HepG2 (cell line): ENCODE results near the gene GSAP. TPM values are rescaled to one million over a fixed set of nuclear protein-coding genes. Genes with fewer than 3 reads are reported as not detected.

Experiments
- ATAC-seq: fragments of 200-7000 bp; cut with Tn5 transposase; 3 replicates; pipeline ENCODE4 v1.9.1; 2020; ENCODE audit warnings: mild to moderate bottlenecking, moderate library complexity
- BruUV-seq: library from RNA; stranded (reverse); fragments of 400-500 nt; replicated peaks from 2 replicates; lab custom pipeline; 2021; lab: Mats Ljungman, UMichigan
- CTCF ChIA-PET: fragments of 300-600 bp; formaldehyde crosslinking; extraction: SDS; loops from one replicate; lab custom pipeline; 2021; ENCODE audit warnings: low total read pairs, inconsistent platforms, low intra/inter-chr PET ratio; lab: Yijun Ruan, JAX
- POLR2A ChIA-PET: fragments of 350-600 bp; sonication (Branson Sonifier 250); formaldehyde crosslinking; loops from one replicate; lab custom pipeline; 2020; ENCODE audit warnings: antibody characterized with exemption, inconsistent platforms; lab: Yijun Ruan, JAX
- DNase-seq: peaks from one replicate; pipeline ENCODE4 v3.0.0-alpha.2; 2015; ENCODE audit warnings: low spot score
- FAIRE-seq: peaks from 3 replicates; lab custom pipeline; 2011; peaks lifted over from hg19 to GRCh38; lab: Jason Lieb, UNC
- H2AFZ ChIP-seq: one replicate; pipeline ENCODE4 v1.6.1; 2011; ENCODE audit warnings: low read length, inconsistent platforms
- H3K27ac ChIP-seq: fragments of 300-600 bp; 3 replicates; pipeline ENCODE4 v1.8.0; 2011; ENCODE audit warnings: mixed run types, mild to moderate bottlenecking, mixed read lengths, low read length, inconsistent platforms; ENCODE audit not compliant: insufficient read depth; ENCODE audit errors: extremely low read length
- H3K27me3 ChIP-seq, 2 experiments: fragments of 200-600 bp in 1 of 2; 2 replicates in 1 of 2; 3 replicates in 1 of 2; pipeline versions ENCODE4 v1.6.0 to v1.8.0; 2011; ENCODE audit warnings: low read length in 2 of 2, mild to moderate bottlenecking in 2 of 2, moderate library complexity in 2 of 2, inconsistent platforms in 1 of 2; ENCODE audit not compliant: insufficient read depth in 2 of 2, control insufficient read depth in 1 of 2
- H3K36me3 ChIP-seq, 2 experiments: fragments of 200-600 bp in 1 of 2; replicated peaks in 1 of 2; 2 replicates in 1 of 2; 3 replicates in 1 of 2; pipeline versions ENCODE4 v1.5.1 to v1.8.0; 2011; ENCODE audit warnings: low read length in 2 of 2, inconsistent platforms in 1 of 2; ENCODE audit not compliant: insufficient read depth in 2 of 2, control insufficient read depth in 1 of 2
- H3K4me1 ChIP-seq: 2 replicates; pipeline ENCODE4 v1.5.1; 2012; ENCODE audit warnings: low read length, inconsistent platforms; ENCODE audit not compliant: insufficient read depth
- H3K4me2 ChIP-seq: 2 replicates; pipeline ENCODE4 v1.6.0; 2011; ENCODE audit warnings: low read depth, low read length, inconsistent platforms
- H3K4me3 ChIP-seq, 3 experiments: fragments of 200-600 bp in 1 of 3; sonication (generic), shearing (Covaris generic) in 1 of 3; replicated peaks in 1 of 3; 2 replicates each; pipeline ENCODE4 v1.5.1; 2011 to 2016; ENCODE audit warnings: low read length in 3 of 3, inconsistent platforms in 2 of 3, low read depth in 2 of 3, mild to moderate bottlenecking in 2 of 3, control low read depth in 1 of 3, mixed read lengths in 1 of 3; ENCODE audit not compliant: insufficient read depth in 1 of 3
- H3K79me2 ChIP-seq: one replicate; pipeline ENCODE4 v1.6.1; 2011; ENCODE audit warnings: low read length, inconsistent platforms; ENCODE audit not compliant: insufficient read depth
- H3K9ac ChIP-seq: 2 replicates; pipeline ENCODE4 v1.6.0; 2011; ENCODE audit warnings: mild to moderate bottlenecking, low read depth, low read length, inconsistent platforms; ENCODE audit not compliant: insufficient read depth
- H3K9me3 ChIP-seq: 2 replicates; pipeline ENCODE4 v1.5.1; 2012; ENCODE audit warnings: mild to moderate bottlenecking, low read length
- H4K20me1 ChIP-seq: 2 replicates; pipeline ENCODE4 v1.6.0; 2011; ENCODE audit warnings: inconsistent platforms, mild to moderate bottlenecking, low read length, moderate library complexity; ENCODE audit not compliant: insufficient read depth
- CBFB ChIP-seq: sonication (generic); formaldehyde crosslinking; IDR thresholded peaks from 2 replicates; pipeline ENCODE4 v1.4.0; 2020; ENCODE audit warnings: missing genetic modification reagents
- ZBTB8A ChIP-seq: sonication (generic); formaldehyde crosslinking; IDR thresholded peaks from 2 replicates; pipeline ENCODE4 v1.4.0; 2020; ENCODE audit warnings: mild to moderate bottlenecking, low read depth, missing genetic modification reagents, borderline replicate concordance
- ZNF136 ChIP-seq: sonication (generic); formaldehyde crosslinking; IDR thresholded peaks from 2 replicates; pipeline ENCODE4 v1.8.1; 2022; ENCODE audit warnings: low read depth, mild to moderate bottlenecking, moderate library complexity, missing genetic modification reagents
- ZNF431 ChIP-seq: sonication (generic); formaldehyde crosslinking; IDR thresholded peaks from 2 replicates; pipeline ENCODE4 v1.9.0; 2022; ENCODE audit warnings: missing genetic modification reagents, low read depth, mild to moderate bottlenecking, borderline replicate concordance
- ZNF839 ChIP-seq: sonication (generic); formaldehyde crosslinking; IDR thresholded peaks from 2 replicates; pipeline ENCODE4 v1.4.0; 2020; ENCODE audit warnings: missing genetic modification reagents, mild to moderate bottlenecking, borderline replicate concordance
- WGBS: methylation state at CpG from one replicate; pipeline ENCODE4 v1.1.6; 2017; ENCODE audit warnings: low lambda C conversion rate; 5-methylcytosine and 5-hydroxymethylcytosine counted together
- in situ Hi-C: cut with HindIII; loops from 2 replicates; pipeline ENCODE4 v1.10.0; 2017; ENCODE audit warnings: low pct_unique_long_range_greater_than_20kb; ENCODE audit not compliant: extremely low pct_ligation_motif_present
- intact Hi-C: fragments of 100-400 bp; cut with micrococcal nuclease; formaldehyde crosslinking; loops from one replicate; pipeline ENCODE4 v1.10.0; 2022; ENCODE audit not compliant: unreplicated experiment
- polyA plus RNA-seq, 8 experiments: library from polyadenylated mRNA; depleted of rRNA in 3 of 8; stranded (reverse) in 7 of 8; unstranded in 1 of 8; fragments of >200 nt; fragmentation: Illumina TruSeq in 4 of 8; extraction: Trizol in 4 of 8; gene quantifications; 2 replicates each; pipeline versions ENCODE4 v1.2.1 to v1.2.3, GENCODE V29; 2011 to 2016; ENCODE audit warnings: low read depth in 4 of 8, missing spikeins in 1 of 8, mixed read lengths in 1 of 8; ENCODE audit not compliant: insufficient read depth in 1 of 8
- total RNA-seq, 5 experiments: library from RNA; depleted of rRNA; stranded (reverse); fragments of >200 nt; fragmentation: Illumina TruSeq; extraction: Trizol; gene quantifications; 2 replicates each; pipeline ENCODE4 v1.2.3, GENCODE V29; 2016; ENCODE audit warnings: low read depth in 1 of 5
- TF ChIP-seq, protein P1 (sequence below): sonication (generic); formaldehyde crosslinking; IDR thresholded peaks from 2 replicates; pipeline ENCODE4 v1.4.0; 2020; ENCODE audit warnings: missing genetic modification reagents

Gene GSAP
- total and polyA plus RNA-seq, 2 of the 13 experiments (the other 11 are each of a cell fraction or from before 2014, with no cell fraction given), result 34.6 to 40.6 TPM

- TF ChIP-seq, protein P1, sequence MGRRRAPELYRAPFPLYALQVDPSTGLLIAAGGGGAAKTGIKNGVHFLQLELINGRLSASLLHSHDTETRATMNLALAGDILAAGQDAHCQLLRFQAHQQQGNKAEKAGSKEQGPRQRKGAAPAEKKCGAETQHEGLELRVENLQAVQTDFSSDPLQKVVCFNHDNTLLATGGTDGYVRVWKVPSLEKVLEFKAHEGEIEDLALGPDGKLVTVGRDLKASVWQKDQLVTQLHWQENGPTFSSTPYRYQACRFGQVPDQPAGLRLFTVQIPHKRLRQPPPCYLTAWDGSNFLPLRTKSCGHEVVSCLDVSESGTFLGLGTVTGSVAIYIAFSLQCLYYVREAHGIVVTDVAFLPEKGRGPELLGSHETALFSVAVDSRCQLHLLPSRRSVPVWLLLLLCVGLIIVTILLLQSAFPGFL (CRISPR knock-in tag), result no peak
Observed at GRCh38 chr7:77306231-77307067, 109.7 kb downstream of the GSAP start (continued).

DNA sequence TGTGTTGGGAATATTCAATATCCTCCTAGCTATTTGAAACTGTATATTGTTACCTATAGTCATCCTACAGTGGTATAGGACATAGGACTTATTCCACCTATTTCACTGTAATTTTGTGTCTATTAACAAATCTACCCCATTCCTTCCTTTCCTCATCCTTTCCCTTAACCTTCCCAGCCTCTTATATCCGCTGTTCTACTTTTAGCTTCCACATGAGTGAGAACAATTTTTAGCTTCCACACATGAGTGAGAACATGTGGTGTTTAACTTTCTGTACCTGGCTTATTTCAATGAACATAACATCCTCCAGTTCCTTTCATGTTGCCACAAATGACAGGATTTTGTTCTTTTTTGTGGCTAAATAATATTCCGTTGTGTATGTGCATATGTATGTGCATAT, 120.6 kb downstream of the GSAP start:
- H3K27me3 ChIP-seq, result no peaks in the 10 kb centered on the region
- TF ChIP-seq ZBTB8A (CRISPR knock-in tag) (no peak), ZNF431 (CRISPR knock-in tag) (no peak), ZNF839 (no peak), CBFB (CRISPR knock-in tag) (no peak), ZNF136 (CRISPR knock-in tag) (no peak)
- no peaks in the 10 kb centered on the region for H4K20me1 ChIP-seq
- FAIRE-seq, result no peak
- no peaks in the 10 kb centered on the region for H3K9me3 ChIP-seq
- no peak overlapping the region for H2AFZ ChIP-seq
- CTCF ChIA-PET, result no interaction called here
- intact Hi-C loops, result no loop called here
- 98% methylated on average over 2 of the region's 2 CpGs for WGBS
- no peak for DNase-seq
- no peaks in the 10 kb centered on the region for H3K79me2 ChIP-seq
- no peak overlapping the region for H3K9ac ChIP-seq
- H3K4me3 ChIP-seq, result no peak overlapping the region
- POLR2A ChIA-PET, result no interaction called here
- no peak overlapping the region for H3K4me2 ChIP-seq
- no peaks in the 10 kb centered on the region for H3K36me3 ChIP-seq
- in situ Hi-C loops, result no loop called here
- no peak for ATAC-seq
- no peak overlapping the region for H3K27ac ChIP-seq
- BruUV-seq, result no TSS peak
- no peaks in the 10 kb centered on the region for H3K4me1 ChIP-seq
